OCI-LY1 (cell line): ENCODE results near the gene CACUL1.

Experiments
- EZH2 ChIP-seq: fragments of 200-600 bp; sonication (generic), shearing (Covaris generic); IDR thresholded peaks from 2 replicates; pipeline ENCODE4 v1.8.0; 2017; ENCODE audit warnings: borderline replicate concordance, mixed run types, mild to moderate bottlenecking, antibody characterized with exemption, low read length, moderate library complexity, mixed read lengths
- TF ChIP-seq, protein P1 (sequence below): fragments of 200-600 bp; sonication (generic), shearing (Covaris generic); IDR thresholded peaks from 2 replicates; pipeline ENCODE4 v1.5.1; 2017; ENCODE audit warnings: mild to moderate bottlenecking, antibody characterized with exemption, low read length, moderate library complexity, mixed read lengths

GRCh38 chr10:118712930-118713634, 41.7 kb downstream of the CACUL1 start:
- TF ChIP-seq, protein P1, sequence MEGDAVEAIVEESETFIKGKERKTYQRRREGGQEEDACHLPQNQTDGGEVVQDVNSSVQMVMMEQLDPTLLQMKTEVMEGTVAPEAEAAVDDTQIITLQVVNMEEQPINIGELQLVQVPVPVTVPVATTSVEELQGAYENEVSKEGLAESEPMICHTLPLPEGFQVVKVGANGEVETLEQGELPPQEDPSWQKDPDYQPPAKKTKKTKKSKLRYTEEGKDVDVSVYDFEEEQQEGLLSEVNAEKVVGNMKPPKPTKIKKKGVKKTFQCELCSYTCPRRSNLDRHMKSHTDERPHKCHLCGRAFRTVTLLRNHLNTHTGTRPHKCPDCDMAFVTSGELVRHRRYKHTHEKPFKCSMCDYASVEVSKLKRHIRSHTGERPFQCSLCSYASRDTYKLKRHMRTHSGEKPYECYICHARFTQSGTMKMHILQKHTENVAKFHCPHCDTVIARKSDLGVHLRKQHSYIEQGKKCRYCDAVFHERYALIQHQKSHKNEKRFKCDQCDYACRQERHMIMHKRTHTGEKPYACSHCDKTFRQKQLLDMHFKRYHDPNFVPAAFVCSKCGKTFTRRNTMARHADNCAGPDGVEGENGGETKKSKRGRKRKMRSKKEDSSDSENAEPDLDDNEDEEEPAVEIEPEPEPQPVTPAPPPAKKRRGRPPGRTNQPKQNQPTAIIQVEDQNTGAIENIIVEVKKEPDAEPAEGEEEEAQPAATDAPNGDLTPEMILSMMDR = peak; percentile 31; the same call in 1 of the 2 replicates
- no peak for TF ChIP-seq EZH2
